HCT116 (cell line): ENCODE measurements around the gene ZNF561. TPM values are rescaled to one million over a fixed set of nuclear protein-coding genes. Genes with fewer than 3 reads are reported as not detected.

ENCODE experiments used
- ATAC-seq: fragments of 200-7000 bp; cut with Tn5 transposase; 2 replicates; pipeline ENCODE4 v1.9.1; 2020; ENCODE audit warnings: mild to moderate bottlenecking, moderate library complexity
- BruUV-seq: library from RNA; stranded (reverse); fragments of 400-500 nt; replicated peaks from 2 replicates; lab custom pipeline; 2021; lab: Mats Ljungman, UMichigan
- CTCF ChIA-PET: fragments of 300-600 bp; sonication (Branson Sonifier 250); formaldehyde crosslinking; loops from one replicate; lab custom pipeline; 2021; ENCODE audit warnings: antibody characterized with exemption; lab: Charles Lee
- POLR2A ChIA-PET: fragments of 300-600, 350-600 bp; sonication (Branson Sonifier 250); formaldehyde crosslinking; loops from one replicate; lab custom pipeline; 2021; ENCODE audit warnings: antibody characterized with exemption; lab: Charles Lee
- RAD21 ChIA-PET, 2 experiments: fragments of 300-600 bp; sonication (Branson Sonifier 250); formaldehyde crosslinking; loops; one replicate each; lab custom pipeline; 2023; ENCODE audit warnings: low total read pairs in 2 of 2; ENCODE audit not compliant: uncharacterized antibody in 2 of 2, unreplicated experiment in 2 of 2, low non-redundant PET in 1 of 2; lab: Charles Lee
- DNase-seq: peaks from one replicate; pipeline ENCODE4 v3.0.0-alpha.2; 2010; ENCODE audit warnings: low read depth, low spot score
- H2AFZ ChIP-seq: fragments of 200-600 bp; shearing (Covaris generic), sonication (generic); 2 replicates; pipeline ENCODE4 v1.6.1; 2017; ENCODE audit warnings: low read depth, mixed run types, mixed read lengths, antibody characterized with exemption, low read length; ENCODE audit not compliant: poor library complexity, severe bottlenecking
- H3K27ac ChIP-seq: 2 replicates; pipeline ENCODE4 v1.5.1; 2012; ENCODE audit warnings: low read depth, low read length
- H3K27me3 ChIP-seq: fragments of 200-600 bp; sonication (generic); 2 replicates; pipeline ENCODE4 v1.6.1; 2016; ENCODE audit warnings: mixed run types, low read length, mixed read lengths; ENCODE audit not compliant: insufficient read depth
- H3K36me3 ChIP-seq, 2 experiments: fragments of 200-500 bp in 1 of 2; fragments of 200-600 bp in 1 of 2; sonication (Bioruptor generic) in 1 of 2; sonication (generic) in 1 of 2; 2 replicates each; pipeline versions ENCODE4 v1.5.1 to v1.6.1; 2014 to 2016; ENCODE audit warnings: low read length in 2 of 2, inconsistent platforms in 1 of 2, mixed read lengths in 1 of 2, mixed run types in 1 of 2; ENCODE audit not compliant: insufficient read depth in 2 of 2, control insufficient read depth in 1 of 2
- H3K4me1 ChIP-seq, 2 experiments: fragments of 200-600 bp in 1 of 2; sonication (generic) in 1 of 2; 2 replicates each; pipeline versions ENCODE4 v1.5.1 to v1.6.1; 2012 to 2017; ENCODE audit warnings: low read length in 2 of 2, inconsistent platforms in 1 of 2, mild to moderate bottlenecking in 1 of 2, mixed read lengths in 1 of 2, mixed run types in 1 of 2, moderate library complexity in 1 of 2; ENCODE audit not compliant: insufficient read depth in 2 of 2, control insufficient read depth in 1 of 2
- H3K4me2 ChIP-seq: fragments of 200-600 bp; sonication (generic); 2 replicates; pipeline ENCODE4 v1.6.1; 2017; ENCODE audit warnings: mixed run types, low read length, mixed read lengths
- H3K4me3 ChIP-seq, 2 experiments: fragments of 200-600 bp in 1 of 2; sonication (generic) in 1 of 2; replicated peaks in 1 of 2; 2 replicates each; pipeline ENCODE4 v1.5.1; 2011 to 2016; ENCODE audit warnings: low read length in 2 of 2, control low read depth in 1 of 2, low read depth in 1 of 2, mild to moderate bottlenecking in 1 of 2, mixed read lengths in 1 of 2, mixed run types in 1 of 2
- H3K79me2 ChIP-seq: fragments of 200-600 bp; sonication (generic); 2 replicates; pipeline ENCODE4 v1.6.1; 2017; ENCODE audit warnings: mild to moderate bottlenecking, mixed run types, low read length, moderate library complexity, mixed read lengths; ENCODE audit not compliant: insufficient read depth
- H3K9ac ChIP-seq: fragments of 200-600 bp; sonication (generic); 2 replicates; pipeline ENCODE4 v1.6.1; 2016; ENCODE audit warnings: low read length, mixed read lengths
- H3K9me2 ChIP-seq: fragments of 200-600 bp; sonication (generic), shearing (Covaris generic); 2 replicates; pipeline ENCODE4 v1.6.1; 2017; ENCODE audit warnings: mixed run types, mild to moderate bottlenecking, moderate library complexity; ENCODE audit not compliant: insufficient read depth
- H3K9me3 ChIP-seq, 2 experiments: fragments of 200-500 bp in 1 of 2; fragments of 200-600 bp in 1 of 2; sonication (Bioruptor generic) in 1 of 2; sonication (generic) in 1 of 2; 2 replicates each; pipeline ENCODE4 v1.6.1; 2014 to 2017; ENCODE audit warnings: low read length in 2 of 2, mixed read lengths in 2 of 2, inconsistent platforms in 1 of 2, low read depth in 1 of 2, mild to moderate bottlenecking in 1 of 2, mixed run types in 1 of 2, moderate library complexity in 1 of 2; ENCODE audit not compliant: control insufficient read depth in 1 of 2, insufficient read depth in 1 of 2
- H4K20me1 ChIP-seq: fragments of 200-600 bp; sonication (generic), shearing (Covaris generic); 2 replicates; pipeline ENCODE4 v1.6.1; 2017; ENCODE audit warnings: mixed run types, mild to moderate bottlenecking, moderate library complexity; ENCODE audit not compliant: insufficient read depth
- CBX3 ChIP-seq: IDR thresholded peaks from 2 replicates; pipeline ENCODE4 v1.6.1; 2012; ENCODE audit warnings: low read depth
- EZH2 ChIP-seq: fragments of 200-600 bp; sonication (generic); IDR thresholded peaks from 2 replicates; pipeline ENCODE4 v1.6.1; 2017; ENCODE audit warnings: antibody characterized with exemption, mixed run types
- POLR2AphosphoS5 ChIP-seq: IDR thresholded peaks from 2 replicates; pipeline ENCODE4 v1.6.1; 2011; ENCODE audit warnings: mild to moderate bottlenecking, low read depth, low read length, moderate library complexity
- REST ChIP-seq: IDR thresholded peaks from 2 replicates; pipeline ENCODE4 v1.6.1; 2012; ENCODE audit warnings: low read depth
- SIN3A ChIP-seq: IDR thresholded peaks from 2 replicates; pipeline ENCODE4 v1.6.1; 2012; ENCODE audit warnings: low read depth
- intact Hi-C: fragments of 100-400 bp; cut with micrococcal nuclease; formaldehyde crosslinking; loops from 2 replicates; pipeline ENCODE4 v1.10.0; 2022
- total RNA-seq: library from RNA; stranded (reverse); gene quantifications from one replicate; pipeline ENCODE4 v1.2.1, GENCODE V29; 2021; ENCODE audit not compliant: unreplicated experiment

The ZNF561 gene
- total RNA-seq, 1 experiment from 2014 or later, result 31.3 TPM

GRCh38 chr19:9636018-9636417, 15.0 kb upstream of the ZNF561 start:
- Histone ChIP-seq H3K36me3 (peaks cover 2 to 4% of the 10 kb centered on the region in 2 experiments; a peak in 2 of 4 replicates), H3K9me3 (peaks cover 0 to 19% of the 10 kb centered on the region in 2 experiments; a peak in 2 of 4 replicates), H3K79me2 (no peaks in the 10 kb centered on the region), H3K4me1 (no peaks in the 10 kb centered on the region), H4K20me1 (no peaks in the 10 kb centered on the region), H3K27ac (no peak overlapping the region), H2AFZ (no peak overlapping the region), H3K4me3 (no peak overlapping the region), H3K27me3 (no peaks in the 10 kb centered on the region), H3K9me2 (no peaks in the 10 kb centered on the region), H3K4me2 (no peak overlapping the region), H3K9ac (no peak overlapping the region)
- TF ChIP-seq REST, result no peak
- peak; percentile 67; the same call in 1 of the 2 replicates for TF ChIP-seq CBX3
- DNase-seq (no peak), ATAC-seq (no peak)
- ChIA-PET RAD21 (no interaction called here), CTCF (no interaction called here), POLR2A (no interaction called here)
- no TSS peak for BruUV-seq
- intact Hi-C loops, result no loop called here

GRCh38 chr19:9627856-9628255, 6.8 kb upstream of the ZNF561 start:
- ChIA-PET POLR2A (no interaction called here), CTCF (no interaction called here), RAD21 (no interaction called here)
- Histone ChIP-seq H3K9me3 (peaks cover 0 to 3% of the 10 kb centered on the region in 2 experiments; a peak in 1 of 4 replicates), H4K20me1 (no peaks in the 10 kb centered on the region), H3K79me2 (no peaks in the 10 kb centered on the region), H3K9me2 (no peaks in the 10 kb centered on the region), H3K27ac (no peak overlapping the region), H3K4me2 (no peak overlapping the region), H3K4me3 (no peak overlapping the region), H3K9ac (no peak overlapping the region), H2AFZ (no peak overlapping the region), H3K36me3 (peaks cover 0 to 4% of the 10 kb centered on the region in 2 experiments; a peak in 2 of 4 replicates), H3K4me1 (no peaks in the 10 kb centered on the region), H3K27me3 (no peaks in the 10 kb centered on the region)
- DNase-seq (no peak), ATAC-seq (no peak)
- intact Hi-C loops, result loop anchor here (5.0 to 10.0 kb wide), 2 partner anchors 219 to 287 kb away; no protein-coding TSS in a partner anchor
- TF ChIP-seq SIN3A (no peak), EZH2 (no peak), POLR2AphosphoS5 (no peak)
- BruUV-seq, result no TSS peak
